ENCODE data around the gene CLDND2.
"Not testable (repeated sequence)": the region's sequence is repeated elsewhere in the genome, so short reads cannot be mapped to it uniquely, and the experiment has no call there.

The CLDND2 gene

GRCh38 chr19:51368366-51369282 lies at the start of gene CLDND2:
TSS of gene CLDND2 (minus strand) at chr19:51369003. CDS start at chr19:51368577, 426 bp downstream.
- no peak for DNase-seq (ENCODE audit: low spot score)

GRCh38 chr19:51417810-51418157 lies 49.0 kb upstream of the CLDND2 start:
- no peak for DNase-seq (ENCODE audit: low spot score)

GRCh38 chr19:51417107-51417809 lies 48.5 kb upstream of the CLDND2 start, which contains the start of gene SIGLEC10:
TSS of gene SIGLEC10 (minus strand) at chr19:51417642. CDS start at chr19:51417581, 61 bp downstream.
- no peak for DNase-seq (ENCODE audit: low spot score)

- DNase-seq (ENCODE audit: low spot score) = not testable (repeated sequence)
Observed at GRCh38 chr19:51416422-51416821, 47.6 kb upstream of the CLDND2 start.

GRCh38 chr19:51415187-51415586 lies 46.4 kb upstream of the CLDND2 start:
- no peak for DNase-seq (ENCODE audit: low spot score)

- DNase-seq (ENCODE audit: low spot score) = no peak
Observed at GRCh38 chr19:51410950-51411748, 42.3 kb upstream of the CLDND2 start.

- peak; percentile 82 for DNase-seq (ENCODE audit: low spot score)
Observed at GRCh38 chr19:51407511-51408131, 38.8 kb upstream of the CLDND2 start.

GRCh38 chr19:51402117-51402516 lies 33.3 kb upstream of the CLDND2 start:
- DNase-seq (ENCODE audit: low spot score) = no peak

- DNase-seq (ENCODE audit: low spot score) = not testable (repeated sequence)
Observed at GRCh38 chr19:51399936-51400335, 31.1 kb upstream of the CLDND2 start.

GRCh38 chr19:51399231-51399630 lies 30.4 kb upstream of the CLDND2 start:
- DNase-seq (ENCODE audit: low spot score) = no peak

GRCh38 chr19:51398096-51398704 lies 29.4 kb upstream of the CLDND2 start:
- peak; percentile 37 for DNase-seq (ENCODE audit: low spot score)

GRCh38 chr19:51397453-51397852 lies 28.6 kb upstream of the CLDND2 start:
- not testable (repeated sequence) for DNase-seq (ENCODE audit: low spot score)

GRCh38 chr19:51396175-51396574 lies 27.4 kb upstream of the CLDND2 start:
- DNase-seq (ENCODE audit: low spot score) = no peak

GRCh38 chr19:51394050-51394836 lies 25.4 kb upstream of the CLDND2 start:
- peak; percentile 79 for DNase-seq (ENCODE audit: low spot score)

- no peak for DNase-seq (ENCODE audit: low spot score)
Observed at GRCh38 chr19:51392701-51393100, 23.9 kb upstream of the CLDND2 start.

- DNase-seq (ENCODE audit: low spot score) = no peak
Observed at GRCh38 chr19:51391073-51391611, 22.3 kb upstream of the CLDND2 start.

GRCh38 chr19:51389143-51389542 lies 20.3 kb upstream of the CLDND2 start:
- peak; percentile 42 for DNase-seq (ENCODE audit: low spot score)

GRCh38 chr19:51387924-51388389 lies 19.2 kb upstream of the CLDND2 start, which contains the start of gene LIM2:
TSS of gene LIM2 (minus strand) at chr19:51387974. CDS start at chr19:51387443, 531 bp downstream.
- no peak for DNase-seq (ENCODE audit: low spot score)

- no peak for DNase-seq (ENCODE audit: low spot score)
Observed at GRCh38 chr19:51386882-51387520, 18.2 kb upstream of the CLDND2 start.
